Breast epithelium (tissue), 3 donors: ENCODE results near the gene ZNF813.

ENCODE experiments used
- POLR2A ChIP-seq: fragments of 450-650 bp; IDR thresholded peaks from one replicate; pipeline ENCODE4 v1.6.1; 2016; ENCODE audit warnings: antibody characterized with exemption, mild to moderate bottlenecking, moderate library complexity
- POLR2AphosphoS5 ChIP-seq, 3 donors: sonication (generic); formaldehyde crosslinking; IDR thresholded peaks; one replicate each; pipeline ENCODE4 v1.6.1; 2017; ENCODE audit warnings: antibody characterized with exemption in 3 of 3

- no peak for TF ChIP-seq POLR2A
- peak in 2 of 3 donors; percentile 19 to 21 for TF ChIP-seq POLR2AphosphoS5 (IDR thresholded peaks at IDR 0.05)
Measured at GRCh38 chr19:53467485-53468262, at the start of gene ZNF813.
